NB4 (cell line): ENCODE results near the gene SLC6A11.

Experiments used
- CTCF ChIP-seq: IDR thresholded peaks from one replicate; pipeline ENCODE4 v1.5.1; 2012; ENCODE audit warnings: low read depth, low read length
- MYC ChIP-seq: IDR thresholded peaks from 2 replicates; pipeline ENCODE4 v1.6.1; 2011; ENCODE audit warnings: low read depth, low read length
- POLR2A ChIP-seq: IDR thresholded peaks from 2 replicates; pipeline ENCODE4 v1.6.1; 2011; ENCODE audit warnings: mild to moderate bottlenecking; ENCODE audit not compliant: insufficient read length; ENCODE audit errors: extremely low read depth
- TF ChIP-seq, protein P1 (sequence below): IDR thresholded peaks from 2 replicates; pipeline ENCODE4 v1.6.1; 2011; ENCODE audit warnings: low read depth, low read length

- TF ChIP-seq, protein P1, sequence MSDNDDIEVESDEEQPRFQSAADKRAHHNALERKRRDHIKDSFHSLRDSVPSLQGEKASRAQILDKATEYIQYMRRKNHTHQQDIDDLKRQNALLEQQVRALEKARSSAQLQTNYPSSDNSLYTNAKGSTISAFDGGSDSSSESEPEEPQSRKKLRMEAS, result no peak
- TF ChIP-seq CTCF (no peak), POLR2A (no peak), MYC (no peak)
Observed at GRCh38 chr3:10855083-10855870, 39.2 kb downstream of the SLC6A11 start.
